HG03280 (cell line): ENCODE data around the gene CLDN14.

Experiments used
- ATAC-seq: cut with Tn5 transposase; IDR thresholded peaks from one replicate; pipeline ENCODE4 v1.9.1; 2021; ENCODE audit warnings: mild to moderate bottlenecking, moderate library complexity; ENCODE audit not compliant: unreplicated experiment

CLDN14 gene, protein sequence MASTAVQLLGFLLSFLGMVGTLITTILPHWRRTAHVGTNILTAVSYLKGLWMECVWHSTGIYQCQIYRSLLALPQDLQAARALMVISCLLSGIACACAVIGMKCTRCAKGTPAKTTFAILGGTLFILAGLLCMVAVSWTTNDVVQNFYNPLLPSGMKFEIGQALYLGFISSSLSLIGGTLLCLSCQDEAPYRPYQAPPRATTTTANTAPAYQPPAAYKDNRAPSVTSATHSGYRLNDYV

DNA sequence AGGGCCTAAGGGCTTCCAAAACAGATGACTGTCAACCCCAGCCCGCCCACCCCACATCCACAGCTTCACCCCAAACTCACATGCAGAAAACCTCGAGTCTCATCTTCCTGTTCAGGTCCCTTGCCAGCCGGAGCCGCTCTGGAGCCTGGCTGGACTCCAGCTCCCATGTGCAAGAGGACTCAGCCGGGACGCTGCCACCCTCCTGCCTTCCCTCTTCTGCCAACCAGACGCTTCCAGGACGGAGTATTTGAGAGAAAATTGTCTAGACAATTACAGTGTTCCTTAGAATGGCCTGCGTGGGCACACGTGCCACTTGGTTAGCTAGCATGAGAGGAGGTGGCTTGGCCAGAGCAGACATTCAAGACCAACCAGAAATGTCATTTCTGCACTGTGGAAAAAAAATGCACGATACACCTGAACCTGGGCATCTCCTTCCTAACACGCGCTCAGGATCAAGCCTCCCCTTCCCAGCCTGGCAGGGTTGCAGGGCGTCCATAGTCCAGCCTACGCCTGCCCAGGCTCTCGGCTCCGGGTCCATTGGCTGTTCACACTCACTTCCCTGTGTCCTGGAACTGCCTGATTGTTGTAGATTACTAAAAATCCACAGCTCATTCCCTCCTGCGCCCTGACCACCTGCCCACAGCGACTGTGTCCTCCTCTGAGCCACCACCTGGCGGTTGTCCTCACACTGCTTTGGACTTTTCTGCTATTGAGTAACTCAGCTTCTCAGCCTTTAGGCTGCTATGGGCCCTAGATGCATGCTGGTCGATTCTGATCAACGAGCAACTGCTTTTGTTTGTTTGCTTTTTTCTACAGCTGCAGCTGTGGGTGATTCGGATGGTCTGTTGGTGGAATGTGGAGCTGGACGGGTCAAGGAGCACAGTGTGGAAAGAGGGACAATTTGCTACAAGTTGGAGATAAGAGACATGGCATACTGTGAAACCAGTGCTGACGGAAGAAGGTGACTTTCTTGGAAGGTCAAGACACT lies at the start of gene CLDN14:
TSS of gene CLDN14 (minus strand) at position 708 of the 988 bp plus-strand sequence. CDS start 18,427 bp downstream, outside the sequence.
- no peak for ATAC-seq

DNA sequence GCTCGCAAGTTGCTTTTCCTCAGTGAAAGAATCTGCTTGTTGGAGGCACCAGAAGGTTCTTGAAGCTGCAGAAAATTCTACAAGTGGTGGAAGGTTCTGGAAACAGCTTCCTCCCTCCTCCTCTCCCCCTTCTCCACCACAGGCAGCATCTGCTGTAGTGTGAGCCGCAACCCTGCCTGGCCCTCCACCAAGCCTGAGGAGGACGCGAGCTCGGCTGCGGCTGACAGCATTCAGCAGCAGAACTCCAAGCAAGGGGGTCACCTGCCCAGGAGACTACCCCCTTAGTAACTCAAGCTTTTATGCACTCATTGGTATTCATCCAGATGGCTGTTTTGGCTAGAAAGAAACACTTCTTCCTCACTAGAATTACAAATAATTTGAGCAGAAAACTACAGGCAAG lies 48.8 kb upstream of the CLDN14 start:
- no peak for ATAC-seq

DNA sequence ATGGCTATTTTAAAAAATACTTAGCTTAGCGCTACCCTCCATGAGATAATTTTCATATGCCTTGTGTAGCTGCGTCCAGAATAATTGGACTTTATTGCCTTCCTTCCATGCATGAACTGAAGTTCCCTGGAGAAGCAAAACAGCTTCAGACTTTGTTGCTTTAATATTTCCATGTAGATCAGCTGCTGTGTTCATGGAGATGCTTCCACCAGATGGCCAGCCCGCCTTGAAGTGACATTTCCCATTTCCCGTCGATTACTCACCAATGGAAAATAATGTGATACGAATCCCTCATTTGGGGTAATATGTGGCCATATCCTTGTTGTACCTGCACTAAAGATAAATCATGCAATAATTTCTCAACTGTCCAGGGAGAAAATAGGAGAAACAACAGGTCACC lies 47.4 kb upstream of the CLDN14 start:
- ATAC-seq: no peak

DNA sequence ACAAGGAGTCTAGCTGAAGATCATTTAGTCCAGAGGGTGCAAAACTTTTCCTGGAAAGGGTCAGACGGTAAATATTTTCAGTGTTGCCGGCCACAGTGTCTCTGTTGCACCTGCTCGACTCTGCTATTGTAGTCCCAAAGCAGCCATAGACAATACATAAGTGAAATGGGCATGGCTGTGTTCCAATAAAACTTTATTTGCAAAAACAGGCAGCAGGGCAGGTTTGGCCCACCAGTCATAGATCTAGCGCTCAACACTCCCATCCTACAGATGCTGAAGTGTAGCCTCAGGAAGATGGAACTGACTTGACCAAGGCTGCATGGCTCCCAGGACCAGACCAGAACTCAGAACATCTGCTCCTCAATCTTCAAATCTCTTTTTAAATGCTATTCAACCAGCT lies 46.2 kb upstream of the CLDN14 start:
- ATAC-seq: no peak

DNA sequence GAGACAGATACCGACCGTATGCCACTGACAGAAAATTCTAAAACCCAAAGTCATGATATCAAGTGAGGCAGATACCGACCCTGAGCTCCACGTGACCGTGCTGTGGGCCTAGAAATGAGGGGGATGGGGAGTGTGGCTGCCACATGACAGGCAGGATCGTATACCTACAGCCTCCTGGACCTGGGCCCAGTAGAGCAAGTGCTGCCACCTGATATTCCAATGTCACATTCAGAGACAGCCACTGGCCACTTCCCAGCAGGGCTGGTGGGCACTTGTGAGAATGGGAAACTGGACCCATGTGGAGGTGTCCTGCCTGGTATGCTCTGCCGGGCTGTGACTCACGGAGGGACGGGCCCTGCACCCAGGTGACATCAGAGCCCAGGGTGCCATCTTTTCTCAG lies 44.6 kb upstream of the CLDN14 start:
- no peak for ATAC-seq

DNA sequence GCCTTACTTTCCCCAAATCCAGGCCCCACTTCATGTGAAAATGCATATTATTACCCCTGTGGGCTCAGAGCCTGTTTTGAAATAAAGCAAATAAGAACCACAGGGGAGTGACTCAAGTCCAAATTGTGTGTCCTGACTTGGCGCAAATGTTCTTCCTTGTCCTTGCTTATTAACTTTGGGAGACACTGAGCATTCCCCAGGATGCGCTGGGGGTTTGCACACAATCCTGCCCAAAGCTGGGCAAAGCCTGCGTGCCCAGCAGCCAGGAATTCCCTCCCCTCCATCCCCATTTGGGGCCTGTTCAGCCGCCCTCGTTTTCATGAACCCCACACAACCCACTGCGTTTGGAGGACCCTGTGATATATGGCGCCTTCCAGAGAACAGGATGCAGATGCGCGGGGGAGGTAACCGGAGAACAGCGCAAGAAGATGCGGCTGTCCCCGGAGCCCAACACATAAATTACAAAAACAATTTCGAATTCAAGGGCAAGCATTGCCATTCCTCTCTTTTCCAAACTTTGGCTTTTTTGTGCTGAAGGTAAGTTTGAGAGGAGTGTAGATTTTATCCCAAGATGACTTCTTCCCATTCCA lies 42.4 kb upstream of the CLDN14 start:
- no peak for ATAC-seq

DNA sequence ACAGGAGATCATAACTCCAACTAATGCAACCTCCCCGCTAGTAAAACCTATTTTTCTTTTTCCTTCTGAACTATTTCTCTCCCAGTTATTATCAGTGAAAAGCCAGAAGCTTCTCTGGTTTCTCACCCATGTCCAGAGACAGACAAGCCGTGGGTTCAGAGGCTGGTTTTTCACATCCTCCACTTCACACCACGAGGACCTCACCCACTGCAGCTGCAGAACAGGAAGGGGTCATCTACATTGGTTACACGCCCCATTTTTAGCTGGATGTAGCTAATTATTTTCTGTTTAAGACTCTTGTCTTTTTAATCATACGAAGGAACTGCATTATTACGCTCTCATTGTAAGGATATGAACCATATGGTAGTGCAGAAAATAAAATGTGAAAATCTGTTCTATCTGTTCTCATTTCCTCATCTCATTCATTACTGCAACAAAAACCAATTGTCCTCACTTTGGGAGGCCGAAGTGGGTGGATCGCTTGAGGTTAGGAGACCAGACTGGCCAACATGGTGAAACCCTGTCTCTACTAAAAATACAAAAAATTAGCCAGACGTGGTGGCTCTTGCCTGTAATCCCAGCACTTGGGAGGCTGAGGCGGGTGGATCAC lies 39.1 kb upstream of the CLDN14 start:
- ATAC-seq: no peak

DNA sequence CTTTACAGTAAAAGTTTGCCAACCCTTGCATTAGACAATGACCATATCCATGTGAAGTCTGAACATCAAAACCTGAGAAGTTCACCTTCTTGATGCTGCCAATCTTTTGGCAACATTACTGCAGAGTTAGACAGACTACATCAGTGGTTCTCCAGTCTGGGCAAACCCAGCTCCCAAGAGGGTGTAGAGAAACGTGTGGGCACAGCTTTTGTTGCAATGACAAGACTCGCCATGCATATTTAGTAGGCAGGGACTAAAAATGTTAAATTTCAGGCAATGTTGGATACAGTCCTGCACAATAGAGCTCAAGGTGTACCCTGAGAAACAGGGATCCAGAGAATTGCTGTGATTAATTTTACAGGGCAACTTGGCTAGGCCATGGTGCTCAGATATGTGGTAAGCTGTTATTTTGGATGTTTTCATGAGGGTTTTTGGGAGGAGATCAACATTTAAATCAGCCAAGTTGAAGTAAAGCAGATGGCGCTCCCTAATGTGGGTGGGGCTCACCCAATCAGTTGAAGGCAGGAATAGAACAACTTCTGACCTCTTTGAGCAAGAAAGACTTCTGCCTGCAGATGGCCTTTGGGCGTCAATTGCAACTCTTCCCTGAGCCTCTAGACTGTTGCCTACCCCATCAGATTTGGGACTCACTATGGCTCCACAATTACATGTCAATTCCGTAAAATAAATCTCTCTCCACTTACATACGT lies 37.6 kb upstream of the CLDN14 start:
- no peak for ATAC-seq

DNA sequence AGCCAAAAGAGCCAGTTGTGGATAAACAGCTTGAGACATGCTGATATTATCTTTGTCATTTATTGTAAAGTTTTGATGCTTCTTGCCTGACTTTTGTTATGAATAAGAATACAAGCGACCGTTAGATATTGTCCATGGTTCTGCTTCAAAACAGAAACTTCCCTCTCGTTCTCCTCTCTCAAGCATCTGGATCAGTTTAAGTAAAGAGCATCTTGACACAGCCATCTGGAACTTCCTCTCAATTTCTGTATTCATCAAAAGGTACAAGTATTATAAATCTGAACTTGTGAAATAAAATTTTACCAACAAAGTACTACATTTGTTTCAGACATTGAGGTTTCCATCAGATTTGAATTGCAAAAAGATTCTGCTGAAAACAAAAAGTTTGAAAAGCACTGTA lies 36.4 kb upstream of the CLDN14 start:
- no peak for ATAC-seq

DNA sequence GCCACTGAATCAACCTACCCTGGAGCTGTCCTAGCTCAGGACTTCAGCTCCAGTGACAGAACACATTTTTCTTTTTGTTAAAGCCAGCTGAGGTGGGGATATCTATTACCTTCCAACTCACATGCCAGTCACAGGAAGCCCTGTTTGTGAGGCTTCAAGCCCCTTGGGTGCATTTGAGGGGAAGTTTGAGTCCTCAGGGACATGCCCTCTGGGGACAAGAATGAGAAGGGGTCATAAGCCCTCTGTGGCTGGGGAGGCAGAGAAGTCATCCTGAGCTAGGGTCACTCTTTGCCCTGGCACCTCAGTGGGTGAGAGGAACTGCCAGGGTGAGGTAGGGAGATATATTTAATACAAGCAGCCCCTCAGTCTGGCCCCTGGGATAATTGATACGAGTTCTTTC lies 33.5 kb upstream of the CLDN14 start:
- ATAC-seq: no peak

DNA sequence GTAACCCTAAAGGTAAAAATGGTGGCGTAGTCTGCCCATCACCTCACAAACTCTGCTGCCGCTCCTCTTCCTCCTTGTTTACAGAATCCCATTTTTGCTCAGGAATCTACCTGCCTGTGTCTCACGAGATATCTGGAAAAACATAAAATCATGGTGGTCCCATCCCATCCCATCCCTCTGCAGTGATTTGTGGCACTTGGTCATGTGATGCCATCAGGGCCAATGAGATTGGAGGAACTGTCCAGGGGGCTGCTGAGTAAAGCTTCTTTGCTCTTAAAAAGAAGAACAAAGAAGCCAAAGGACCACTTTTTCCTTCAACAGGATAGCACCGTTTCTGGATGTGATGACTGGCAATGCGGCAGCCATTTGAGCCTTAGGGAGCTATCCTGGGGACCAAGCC lies 33.0 kb upstream of the CLDN14 start:
- no peak for ATAC-seq

DNA sequence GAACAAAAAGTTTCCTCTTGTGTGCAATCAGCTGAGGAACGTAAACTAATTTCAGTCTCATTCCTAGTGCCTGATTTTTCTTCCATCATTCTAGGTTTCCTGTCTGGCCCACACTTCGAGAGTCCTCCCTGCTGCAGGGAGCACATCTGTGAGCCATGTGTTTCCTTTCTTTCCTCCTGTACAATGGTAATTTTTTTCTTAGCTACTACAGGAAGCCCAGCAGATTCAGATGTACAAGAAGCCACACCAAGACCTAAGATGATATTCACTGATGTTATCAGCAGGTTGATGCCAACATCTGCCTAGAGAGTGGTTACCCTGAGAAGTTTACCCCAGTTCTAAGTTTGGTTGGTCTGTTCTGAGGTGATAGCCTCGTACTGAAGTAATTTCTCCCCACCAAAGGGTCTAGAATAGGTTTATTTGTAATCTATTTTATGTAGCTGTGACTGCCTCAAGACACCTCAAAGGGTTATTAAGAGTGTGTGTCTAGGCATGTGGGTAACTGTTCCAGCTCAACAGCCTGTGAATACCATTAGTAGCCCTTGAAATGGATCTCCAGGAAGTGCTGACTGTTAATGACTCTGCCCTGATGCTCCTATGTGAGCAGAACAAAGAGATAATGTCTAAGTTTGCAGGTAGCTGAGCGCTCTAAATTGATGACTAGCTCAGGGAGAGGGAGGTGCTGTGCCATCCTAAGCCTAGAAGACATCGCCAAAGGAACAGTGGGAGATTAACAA lies 31.7 kb upstream of the CLDN14 start:
- no peak for ATAC-seq

DNA sequence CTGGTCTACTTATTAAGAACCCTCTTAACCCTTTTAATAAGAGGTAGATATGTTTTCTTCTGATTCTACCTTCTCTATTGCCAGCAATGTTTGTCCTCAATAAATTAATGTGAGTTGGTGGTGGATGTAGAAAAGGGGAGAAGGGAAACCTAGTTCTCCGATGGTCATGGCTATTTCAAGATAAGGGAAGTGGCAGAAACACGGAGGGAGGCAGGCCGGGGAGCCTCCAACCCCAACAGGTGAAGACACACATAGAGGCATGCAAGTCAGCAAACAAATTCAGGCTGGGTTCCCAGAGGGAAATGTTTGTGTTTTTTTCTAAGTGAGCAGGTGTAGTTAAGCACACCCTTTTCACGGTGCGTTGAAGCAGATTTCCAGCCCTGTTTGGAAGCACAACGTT lies 31.0 kb upstream of the CLDN14 start:
- no peak for ATAC-seq

DNA sequence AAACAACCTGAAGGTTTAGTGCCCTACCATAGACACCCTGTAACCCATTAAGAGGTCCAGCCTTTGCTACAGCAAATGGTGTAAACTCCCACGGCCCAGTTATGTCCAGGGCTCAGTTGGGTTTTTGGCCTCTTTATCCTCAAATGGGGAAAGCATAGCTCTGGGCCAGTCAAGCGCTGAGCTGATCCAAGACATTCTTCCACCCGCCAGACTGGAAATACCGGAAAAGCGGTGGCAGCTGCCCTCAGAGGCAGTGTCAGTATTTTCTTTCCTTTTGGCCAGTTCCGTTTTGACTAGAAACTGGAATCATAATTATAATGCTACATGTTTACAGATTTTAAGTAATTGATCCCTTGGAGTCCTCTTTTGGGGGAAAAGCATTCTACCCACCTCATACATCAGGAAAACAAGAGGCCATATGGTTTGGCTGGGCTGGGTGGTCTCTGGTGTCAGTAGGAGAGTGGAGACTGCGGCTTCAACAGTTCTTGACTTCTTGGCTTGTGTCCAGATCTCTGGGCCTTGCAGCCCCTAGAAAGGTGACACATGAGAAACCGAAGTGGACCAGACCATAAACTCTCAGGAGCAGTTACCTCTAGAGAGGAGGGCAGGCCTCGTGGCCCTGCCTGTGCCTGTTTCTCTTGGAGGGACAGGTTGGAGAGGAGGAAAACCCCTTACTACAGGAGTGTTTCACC lies 30.2 kb upstream of the CLDN14 start:
- no peak for ATAC-seq

DNA sequence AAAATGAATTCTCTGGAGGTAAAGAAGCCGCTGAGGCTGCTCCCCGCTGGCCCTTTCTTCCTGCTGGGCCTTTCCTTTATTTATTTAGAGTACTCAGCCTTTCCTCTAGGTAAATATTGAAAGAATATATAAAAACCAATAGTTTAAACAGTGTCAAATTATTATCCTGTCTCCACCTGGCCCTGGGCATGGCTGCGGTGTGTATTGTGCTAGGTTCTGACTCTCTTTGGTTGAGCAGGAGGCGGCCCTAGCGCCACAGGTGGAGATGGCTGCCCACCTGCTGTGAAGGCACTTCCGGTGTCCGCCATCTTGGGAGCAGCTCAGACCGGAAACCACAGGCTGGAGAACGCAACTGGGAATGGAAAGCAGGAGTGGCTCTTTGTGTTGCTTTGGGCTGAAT lies 29.0 kb upstream of the CLDN14 start:
- ATAC-seq: no peak

DNA sequence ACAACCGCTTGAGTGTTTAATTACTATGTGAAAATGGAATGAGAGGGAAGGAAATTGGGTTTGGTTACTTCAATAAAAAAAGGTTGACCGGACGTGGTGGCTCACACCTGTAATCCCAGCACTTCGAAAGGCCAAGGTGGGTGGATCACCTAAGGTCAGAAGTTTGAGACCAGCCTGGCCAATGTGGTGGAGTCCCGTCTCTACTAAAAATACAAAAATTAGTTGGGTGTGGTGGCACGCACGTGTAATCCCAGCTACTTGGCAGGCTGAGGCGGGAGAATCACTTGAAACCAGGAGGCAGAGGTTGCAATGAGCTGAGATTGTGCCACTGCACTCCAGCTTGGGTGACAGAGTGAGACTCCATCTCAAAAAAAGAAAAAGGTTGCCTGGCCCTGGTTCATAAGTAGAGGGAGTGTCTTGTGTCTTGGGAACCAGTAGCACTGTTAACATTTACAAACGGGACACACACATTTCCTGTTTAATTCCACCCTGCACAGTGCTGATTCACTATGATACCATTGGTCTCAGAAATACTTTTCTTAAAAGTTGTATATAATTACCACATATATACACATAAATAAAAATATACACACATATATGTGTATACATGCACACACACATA lies 27.6 kb upstream of the CLDN14 start:
- no peak for ATAC-seq

DNA sequence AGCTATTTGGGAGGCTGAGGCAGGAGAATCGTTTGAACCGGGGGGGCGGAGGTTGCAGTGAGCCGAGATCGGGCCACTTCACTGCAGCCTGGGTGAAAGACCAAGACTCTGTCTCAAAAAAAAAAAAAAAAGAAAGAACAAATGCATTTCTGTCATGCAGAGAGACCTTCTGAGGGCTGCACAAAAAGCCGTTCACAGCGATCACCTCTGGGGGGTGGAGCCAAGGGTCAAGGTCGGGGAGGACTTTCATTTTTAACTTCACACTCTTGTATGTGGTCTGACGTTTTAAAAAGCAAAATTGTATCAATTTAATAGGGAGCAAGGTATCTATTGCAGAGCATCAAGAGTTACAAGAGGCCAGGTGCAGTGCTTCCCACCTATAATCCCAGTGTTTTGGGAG lies 26.6 kb upstream of the CLDN14 start:
- no peak for ATAC-seq

DNA sequence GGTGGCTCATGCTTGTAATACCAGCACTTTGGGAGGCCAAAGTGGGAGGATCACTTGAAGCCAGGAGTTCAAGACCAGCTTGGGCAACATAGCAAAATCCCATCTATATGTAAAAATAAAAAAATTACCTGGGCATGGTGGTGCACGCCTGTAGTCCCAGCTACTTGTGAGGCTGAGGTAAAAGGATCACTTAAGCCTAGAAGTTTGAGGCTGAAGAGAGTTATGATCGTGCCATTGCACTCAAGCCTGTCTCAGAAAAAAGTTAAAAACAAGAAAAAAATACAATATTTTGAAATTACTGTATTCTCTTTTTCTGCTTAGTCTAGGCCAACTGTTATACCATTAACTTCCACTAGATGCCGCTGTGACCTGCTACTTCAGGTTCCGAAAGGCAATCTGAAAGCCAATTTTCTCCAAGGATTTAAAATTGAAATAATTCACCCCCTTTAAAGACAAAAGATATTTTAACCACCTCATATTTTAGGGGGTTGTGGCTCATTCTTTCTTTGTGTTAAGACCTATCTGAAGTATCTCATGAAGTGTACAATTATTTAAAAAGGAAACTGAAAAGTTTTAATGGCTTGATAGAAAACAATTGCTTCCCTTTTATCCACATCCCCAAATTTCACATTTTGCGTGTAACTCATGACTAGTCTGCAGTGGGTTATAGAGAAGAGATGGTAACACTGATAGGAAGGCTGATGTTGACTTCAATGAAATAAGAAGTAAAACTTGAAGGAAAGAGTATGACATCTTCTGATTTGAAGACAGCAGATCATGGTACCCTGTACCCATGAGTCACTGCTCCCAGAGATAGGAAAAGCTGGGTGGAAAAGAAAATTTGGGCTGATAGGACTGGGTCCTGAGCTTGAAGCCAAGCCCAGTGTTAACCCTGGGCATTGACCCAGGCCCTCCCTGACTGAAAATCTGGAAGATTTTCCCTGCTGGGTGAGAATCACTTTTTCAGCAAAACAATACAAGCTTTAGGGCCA lies 24.4 kb upstream of the CLDN14 start:
- no peak for ATAC-seq
